SK-N-SH treated with all-trans-retinoic acid at 6 μM for 48 hours (cell line): ENCODE measurements around the gene SLC5A9.

Experiments
- RARB ChIP-seq: fragments of 250-450 bp; sonication (Bioruptor Pico); IDR thresholded peaks from 2 replicates; pipeline ENCODE4 v1.8.0; 2021; ENCODE audit warnings: mild to moderate bottlenecking, moderate library complexity
- TCF4 ChIP-seq: fragments of 250-450 bp; sonication (Bioruptor Pico); IDR thresholded peaks from 2 replicates; pipeline ENCODE4 v1.8.0; 2021; ENCODE audit warnings: mild to moderate bottlenecking, moderate library complexity, borderline replicate concordance
- ZFP3 ChIP-seq: fragments of 250-450 bp; sonication (Bioruptor Pico); IDR thresholded peaks from 2 replicates; pipeline ENCODE4 v1.5.0; 2020; ENCODE audit warnings: mild to moderate bottlenecking, moderate library complexity
- ZFP30 ChIP-seq: fragments of 450-650 bp; formaldehyde crosslinking; IDR thresholded peaks from 2 replicates; pipeline ENCODE4 v1.5.0; 2022; ENCODE audit warnings: mild to moderate bottlenecking, moderate library complexity
- ZNF565 ChIP-seq: fragments of 450-650 bp; formaldehyde crosslinking; conservative IDR thresholded peaks from 2 replicates; pipeline ENCODE4 v1.5.0; 2020; ENCODE audit warnings: low read depth, mild to moderate bottlenecking, moderate library complexity
- TF ChIP-seq, protein P1 (sequence below): fragments of 250-450 bp; sonication (Bioruptor Pico); IDR thresholded peaks from 2 replicates; pipeline ENCODE4 v1.8.0; 2021; ENCODE audit warnings: low read depth, mild to moderate bottlenecking, moderate library complexity, borderline replicate concordance
- TF ChIP-seq, protein P2 (sequence below): fragments of 250-450 bp; sonication (Bioruptor Pico); IDR thresholded peaks from 2 replicates; pipeline ENCODE4 v1.8.0; 2020; ENCODE audit warnings: mild to moderate bottlenecking, moderate library complexity, borderline replicate concordance

- TF ChIP-seq, protein P1, sequence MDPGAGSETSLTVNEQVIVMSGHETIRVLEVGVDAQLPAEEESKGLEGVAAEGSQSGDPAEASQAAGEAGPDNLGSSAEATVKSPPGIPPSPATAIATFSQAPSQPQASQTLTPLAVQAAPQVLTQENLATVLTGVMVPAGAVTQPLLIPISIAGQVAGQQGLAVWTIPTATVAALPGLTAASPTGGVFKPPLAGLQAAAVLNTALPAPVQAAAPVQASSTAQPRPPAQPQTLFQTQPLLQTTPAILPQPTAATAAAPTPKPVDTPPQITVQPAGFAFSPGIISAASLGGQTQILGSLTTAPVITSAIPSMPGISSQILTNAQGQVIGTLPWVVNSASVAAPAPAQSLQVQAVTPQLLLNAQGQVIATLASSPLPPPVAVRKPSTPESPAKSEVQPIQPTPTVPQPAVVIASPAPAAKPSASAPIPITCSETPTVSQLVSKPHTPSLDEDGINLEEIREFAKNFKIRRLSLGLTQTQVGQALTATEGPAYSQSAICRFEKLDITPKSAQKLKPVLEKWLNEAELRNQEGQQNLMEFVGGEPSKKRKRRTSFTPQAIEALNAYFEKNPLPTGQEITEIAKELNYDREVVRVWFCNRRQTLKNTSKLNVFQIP (CRISPR knock-in tag): no peak
- TF ChIP-seq ZNF565 (no peak), ZFP30 (CRISPR knock-in tag) (no peak), ZFP3 (no peak), RARB (CRISPR knock-in tag) (no peak), TCF4 (CRISPR knock-in tag) (no peak)
- TF ChIP-seq, protein P2, sequence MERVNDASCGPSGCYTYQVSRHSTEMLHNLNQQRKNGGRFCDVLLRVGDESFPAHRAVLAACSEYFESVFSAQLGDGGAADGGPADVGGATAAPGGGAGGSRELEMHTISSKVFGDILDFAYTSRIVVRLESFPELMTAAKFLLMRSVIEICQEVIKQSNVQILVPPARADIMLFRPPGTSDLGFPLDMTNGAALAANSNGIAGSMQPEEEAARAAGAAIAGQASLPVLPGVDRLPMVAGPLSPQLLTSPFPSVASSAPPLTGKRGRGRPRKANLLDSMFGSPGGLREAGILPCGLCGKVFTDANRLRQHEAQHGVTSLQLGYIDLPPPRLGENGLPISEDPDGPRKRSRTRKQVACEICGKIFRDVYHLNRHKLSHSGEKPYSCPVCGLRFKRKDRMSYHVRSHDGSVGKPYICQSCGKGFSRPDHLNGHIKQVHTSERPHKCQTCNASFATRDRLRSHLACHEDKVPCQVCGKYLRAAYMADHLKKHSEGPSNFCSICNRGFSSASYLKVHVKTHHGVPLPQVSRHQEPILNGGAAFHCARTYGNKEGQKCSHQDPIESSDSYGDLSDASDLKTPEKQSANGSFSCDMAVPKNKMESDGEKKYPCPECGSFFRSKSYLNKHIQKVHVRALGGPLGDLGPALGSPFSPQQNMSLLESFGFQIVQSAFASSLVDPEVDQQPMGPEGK (CRISPR knock-in tag): no peak
Observed at GRCh38 chr1:48196237-48196636, 26.3 kb upstream of the SLC5A9 start.
